Thyroid gland (tissue), 4 donors: ENCODE measurements around the gene GABPB1.

Experiments used
- CTCF ChIP-seq, 6 experiments: fragments of 200-600 bp in 3 of 6; fragments of 450-650 bp in 3 of 6; sonication (generic) in 3 of 6; IDR thresholded peaks; one replicate each; pipeline ENCODE4 v1.5.1; 2016 to 2019; ENCODE audit warnings: antibody characterized with exemption in 6 of 6, mild to moderate bottlenecking in 2 of 6, inconsistent platforms in 1 of 6, moderate library complexity in 1 of 6
- POLR2A ChIP-seq, 2 donors: fragments of 450-650 bp; IDR thresholded peaks; one replicate each; pipeline ENCODE4 v1.6.1; 2017; ENCODE audit warnings: antibody characterized with exemption in 2 of 2, mild to moderate bottlenecking in 2 of 2, moderate library complexity in 1 of 2

DNA sequence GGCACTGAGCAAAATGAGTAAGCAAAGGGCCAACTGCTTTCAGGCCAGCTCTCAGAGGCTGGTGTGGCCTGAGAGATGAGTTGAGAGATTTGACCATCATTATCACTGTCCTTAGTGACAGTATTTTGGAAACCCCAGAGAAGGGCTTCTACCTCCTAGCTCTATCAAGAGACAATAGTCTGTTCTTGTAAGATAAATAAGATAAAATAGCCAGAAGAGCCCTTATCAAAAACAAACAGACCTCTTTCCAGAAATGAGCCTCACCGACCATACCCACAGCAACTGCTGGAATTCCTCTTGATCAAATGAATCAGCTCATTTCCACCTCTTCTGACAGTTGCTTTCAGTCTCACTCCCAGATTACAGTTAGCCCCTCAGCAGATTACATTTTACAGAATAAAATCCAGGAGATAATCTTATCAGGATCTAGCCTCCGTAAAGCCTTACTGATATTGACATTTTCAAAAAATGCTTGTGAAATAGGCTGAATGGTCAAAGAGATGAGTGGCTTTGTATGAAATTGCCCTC, 94.0 kb downstream of the GABPB1 start:
- no peak for TF ChIP-seq CTCF (IDR thresholded peaks at IDR 0.05)
- no peak for TF ChIP-seq POLR2A (IDR thresholded peaks at IDR 0.05)
